ENCODE data around the gene KCNK1. TPM values are rescaled to one million over a fixed set of nuclear protein-coding genes. Genes with fewer than 3 reads are reported as not detected.

KCNK1 gene
- total and polyA plus RNA-seq, 2 of the 13 experiments (the other 11 are each of a cell fraction or from before 2014, with no cell fraction given): not detected

- H3K27me3 ChIP-seq (ENCODE audit: control insufficient read depth in 1 of 2, insufficient read depth in 2 of 2, low read length in 2 of 2): peaks cover 0 to 4% of the 10 kb centered on the region in 2 experiments; a peak in 1 of 5 replicates
- H3K9me3 ChIP-seq (ENCODE audit: low read length): no peaks in the 10 kb centered on the region
- 49% methylated on average over 2 of the region's 2 CpGs for WGBS (ENCODE audit: low lambda C conversion rate)
- no peak overlapping the region for H3K9ac ChIP-seq (ENCODE audit: insufficient read depth, low read depth, low read length)
- no peaks in the 10 kb centered on the region for H3K36me3 ChIP-seq (replicated peaks in 1 of 2; ENCODE audit: control insufficient read depth in 1 of 2, insufficient read depth in 2 of 2, low read length in 2 of 2)
- TF ChIP-seq NAIF1 (CRISPR knock-in tag; IDR thresholded peaks at IDR 0.05; ENCODE audit: borderline replicate concordance) (no peak), ZNF292 (CRISPR knock-in tag; IDR thresholded peaks at IDR 0.05; ENCODE audit: borderline replicate concordance, low read depth) (no peak), SP140L (CRISPR knock-in tag; IDR thresholded peaks at IDR 0.05; ENCODE audit: borderline replicate concordance) (no peak), RARA (CRISPR knock-in tag; IDR thresholded peaks at IDR 0.05) (no peak), ARNT (IDR thresholded peaks at IDR 0.05) (no peak), ZNF44 (CRISPR knock-in tag; IDR thresholded peaks at IDR 0.05) (no peak), ZXDC (CRISPR knock-in tag; IDR thresholded peaks at IDR 0.05) (no peak), ATF2 (CRISPR knock-in tag; IDR thresholded peaks at IDR 0.05) (no peak), GMEB1 (CRISPR knock-in tag; IDR thresholded peaks at IDR 0.05; ENCODE audit: borderline replicate concordance) (no peak), FOXP1 (IDR thresholded peaks at IDR 0.05) (no peak), FOXP1 (CRISPR knock-in tag; IDR thresholded peaks at IDR 0.05) (no peak), SRSF4 (IDR thresholded peaks at IDR 0.05; ENCODE audit: low read depth, low read length, poor library complexity, severe bottlenecking) (no peak), TOE1 (CRISPR knock-in tag; IDR thresholded peaks at IDR 0.05) (no peak), HES4 (CRISPR knock-in tag; IDR thresholded peaks at IDR 0.05; ENCODE audit: borderline replicate concordance) (no peak), MAZ (IDR thresholded peaks at IDR 0.05; ENCODE audit: borderline replicate concordance, low read depth, low read length) (no peak), MAZ (CRISPR knock-in tag; IDR thresholded peaks at IDR 0.05; ENCODE audit: low read depth) (no peak)
- TF ChIP-seq, protein P1, sequence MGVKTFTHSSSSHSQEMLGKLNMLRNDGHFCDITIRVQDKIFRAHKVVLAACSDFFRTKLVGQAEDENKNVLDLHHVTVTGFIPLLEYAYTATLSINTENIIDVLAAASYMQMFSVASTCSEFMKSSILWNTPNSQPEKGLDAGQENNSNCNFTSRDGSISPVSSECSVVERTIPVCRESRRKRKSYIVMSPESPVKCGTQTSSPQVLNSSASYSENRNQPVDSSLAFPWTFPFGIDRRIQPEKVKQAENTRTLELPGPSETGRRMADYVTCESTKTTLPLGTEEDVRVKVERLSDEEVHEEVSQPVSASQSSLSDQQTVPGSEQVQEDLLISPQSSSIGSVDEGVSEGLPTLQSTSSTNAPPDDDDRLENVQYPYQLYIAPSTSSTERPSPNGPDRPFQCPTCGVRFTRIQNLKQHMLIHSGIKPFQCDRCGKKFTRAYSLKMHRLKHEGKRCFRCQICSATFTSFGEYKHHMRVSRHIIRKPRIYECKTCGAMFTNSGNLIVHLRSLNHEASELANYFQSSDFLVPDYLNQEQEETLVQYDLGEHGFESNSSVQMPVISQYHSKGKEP (CRISPR knock-in tag; IDR thresholded peaks at IDR 0.05): no peak
- in situ Hi-C loops (cut with HindIII; ENCODE audit: extremely low pct_ligation_motif_present, low pct_unique_long_range_greater_than_20kb) (no loop called here), intact Hi-C loops (cut with micrococcal nuclease; ENCODE audit: unreplicated experiment) (no loop called here)
- no peak overlapping the region for H3K4me3 ChIP-seq (replicated peaks in 1 of 3; ENCODE audit: insufficient read depth in 1 of 3, low read depth in 2 of 3, low read length in 3 of 3)
- H3K4me1 ChIP-seq (ENCODE audit: insufficient read depth, low read length): no peaks in the 10 kb centered on the region
- no peak overlapping the region for H2AFZ ChIP-seq (ENCODE audit: low read length)
- ChIA-PET CTCF (ENCODE audit: low intra/inter-chr PET ratio, low total read pairs) (no interaction called here), POLR2A (no interaction called here)
- no peaks in the 10 kb centered on the region for H3K79me2 ChIP-seq (ENCODE audit: insufficient read depth, low read length)
- no TSS peak for BruUV-seq (replicated peaks)
- no peak overlapping the region for H3K27ac ChIP-seq (ENCODE audit: extremely low read length, insufficient read depth, low read length)
- FAIRE-seq (no peak), ATAC-seq (no peak), DNase-seq (ENCODE audit: low spot score) (no peak)
- no peaks in the 10 kb centered on the region for H4K20me1 ChIP-seq (ENCODE audit: insufficient read depth, low read length)
- H3K4me2 ChIP-seq (ENCODE audit: low read depth, low read length): no peak overlapping the region
These were observed 11.2 kb downstream of the KCNK1 start for GRCh38 chr1:233625087-233625486.
